ENCODE data around the gene TUSC7. TPM values are rescaled to one million over a fixed set of nuclear protein-coding genes. Genes with fewer than 3 reads are reported as not detected.

TUSC7 gene
- total and polyA plus RNA-seq, 2 of the 8 experiments (the other 6 are each of a cell fraction or from before 2014, with no cell fraction given): not detected

GRCh38 chr3:116707531-116707930 lies 2.0 kb upstream of the TUSC7 start:
- 92% methylated on average over 3 of the region's 3 CpGs; no CpG with 5 or more reads in 1 of the 2 experiments for WGBS, 2 experiments (ENCODE audit: extremely low coverage in 1 of 2, insufficient coverage in 1 of 2, insufficient read length in 1 of 2, insufficient replicate concordance in 2 of 2, low coverage in 1 of 2, low lambda C conversion rate in 2 of 2, missing lambda C conversion rate in 1 of 2)
- H3K79me2 ChIP-seq (ENCODE audit: control insufficient read depth in 1 of 2, insufficient read depth in 2 of 2, low read length in 2 of 2): no peaks in the 10 kb centered on the region
- H3K4me3 ChIP-seq (ENCODE audit: extremely low read depth in 1 of 4, insufficient read depth in 2 of 4, low read depth in 3 of 4, low read length in 4 of 4): no peak overlapping the region
- H3K18ac ChIP-seq (ENCODE audit: extremely low read depth, low read length): no peak overlapping the region
- no peak overlapping the region for H2BK5ac ChIP-seq (ENCODE audit: low read depth, low read length)
- POLR2A ChIA-PET (ENCODE audit: partially characterized antibody): no interaction called here
- FAIRE-seq (no peak), DNase-seq (ENCODE audit: low read depth in 1 of 2, low spot score in 2 of 2) (no peak)
- H2BK120ac ChIP-seq (replicated peaks; ENCODE audit: low read depth, low read length): no peak overlapping the region
- no peak overlapping the region for H3K27ac ChIP-seq (ENCODE audit: low read depth, low read length)
- no peaks in the 10 kb centered on the region for H3K23me2 ChIP-seq (ENCODE audit: low read depth, low read length)
- H3K23ac ChIP-seq (ENCODE audit: insufficient read length): no peak overlapping the region
- no peak overlapping the region for H3K56ac ChIP-seq (replicated peaks; ENCODE audit: insufficient read length, low read depth, low read length)
- H3K36me3 ChIP-seq (ENCODE audit: control insufficient read depth in 2 of 4, insufficient read depth in 4 of 4, low read length in 3 of 4): no peaks in the 10 kb centered on the region
- H3K9me3 ChIP-seq (ENCODE audit: insufficient read depth in 2 of 2, low read depth in 1 of 2, low read length in 1 of 2): no peaks in the 10 kb centered on the region
- H3K9ac ChIP-seq (replicated peaks in 1 of 4; ENCODE audit: extremely low read depth in 1 of 4, low read depth in 3 of 4, low read length in 3 of 4): no peak overlapping the region
- no peaks in the 10 kb centered on the region for H3K4me1 ChIP-seq (replicated peaks in 1 of 4; ENCODE audit: control insufficient read depth in 3 of 4, insufficient read depth in 4 of 4, low read length in 3 of 4)
- no peak for TF ChIP-seq BRCA1 (IDR thresholded peaks at IDR 0.05; ENCODE audit: low read depth, low read length)
- no peak for TF ChIP-seq ZNF274 (IDR thresholded peaks at IDR 0.05; ENCODE audit: borderline replicate concordance, extremely low read depth, low read length)
- TF ChIP-seq BCL11A (IDR thresholded peaks at IDR 0.05; ENCODE audit: low read depth in 2 of 2, low read length in 2 of 2): no peak
- no peak for TF ChIP-seq SP2 (IDR thresholded peaks at IDR 0.05; ENCODE audit: low read length)
- TF ChIP-seq CREB1 (IDR thresholded peaks at IDR 0.05): no peak
- TF ChIP-seq SIRT6 (IDR thresholded peaks at IDR 0.05; ENCODE audit: low read length): no peak
- no peak overlapping the region for H4K8ac ChIP-seq (ENCODE audit: extremely low read depth, insufficient read depth, low read length)
- H3K4me2 ChIP-seq (ENCODE audit: insufficient read depth in 1 of 2, low read depth in 2 of 2, low read length in 2 of 2): no peak overlapping the region
- H2AFZ ChIP-seq (ENCODE audit: low read length): no peak overlapping the region
- H2BK20ac ChIP-seq (ENCODE audit: low read length): no peak overlapping the region
- H3K79me1 ChIP-seq (ENCODE audit: low read depth, low read length): no peaks in the 10 kb centered on the region
- no peak overlapping the region for H3K4ac ChIP-seq (replicated peaks; ENCODE audit: insufficient read length, low read depth, low read length)
- H2BK15ac ChIP-seq (ENCODE audit: low read length): no peak overlapping the region
- no peak overlapping the region for H2AK5ac ChIP-seq (ENCODE audit: low read depth, low read length)
- H4K5ac ChIP-seq (ENCODE audit: insufficient read length, low read depth, low read length): no peak overlapping the region
- H3K27me3 ChIP-seq (replicated peaks in 1 of 4; ENCODE audit: control insufficient read depth in 3 of 4, extremely low read depth in 1 of 4, insufficient read depth in 3 of 4, low read length in 3 of 4): no peaks in the 10 kb centered on the region
- no peak overlapping the region for H3K14ac ChIP-seq (ENCODE audit: insufficient read length)
- CTCF ChIA-PET (ENCODE audit: partially characterized antibody): interaction anchor here (0.7 kb wide), 1 partner anchor 20 kb away, joined by 3 read pairs; no protein-coding TSS in a partner anchor
- no peak overlapping the region for H2BK12ac ChIP-seq (ENCODE audit: low read depth, low read length)
- no peak overlapping the region for H4K91ac ChIP-seq (replicated peaks; ENCODE audit: insufficient read length, low read length)
- H4K20me1 ChIP-seq (replicated peaks in 1 of 2; ENCODE audit: control insufficient read depth in 1 of 2, insufficient read depth in 2 of 2, low read length in 2 of 2): no peaks in the 10 kb centered on the region
